ENCODE measurements around the gene FBXO38.

Gene FBXO38

DNA sequence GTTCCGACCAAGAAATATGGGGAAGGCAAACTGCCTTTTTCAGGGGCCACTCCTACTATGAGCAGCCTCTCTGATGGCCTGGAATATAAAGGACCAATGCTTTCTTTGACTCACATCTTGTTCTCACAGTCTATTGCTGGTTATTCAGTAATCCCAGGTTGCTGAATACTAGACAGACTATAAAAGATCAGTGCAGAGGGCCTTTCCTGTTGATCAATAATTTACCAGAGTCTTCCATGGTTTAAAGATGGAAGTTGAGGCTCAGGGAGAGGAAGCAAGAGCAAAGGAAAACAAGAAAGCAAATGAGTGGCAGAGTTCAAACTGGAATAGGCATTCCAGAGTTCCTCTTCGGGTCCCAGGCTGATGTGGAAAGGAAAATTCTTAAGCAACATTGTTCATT is 62.9 kb downstream of the FBXO38 start:
- TF ChIP-seq, protein P1, sequence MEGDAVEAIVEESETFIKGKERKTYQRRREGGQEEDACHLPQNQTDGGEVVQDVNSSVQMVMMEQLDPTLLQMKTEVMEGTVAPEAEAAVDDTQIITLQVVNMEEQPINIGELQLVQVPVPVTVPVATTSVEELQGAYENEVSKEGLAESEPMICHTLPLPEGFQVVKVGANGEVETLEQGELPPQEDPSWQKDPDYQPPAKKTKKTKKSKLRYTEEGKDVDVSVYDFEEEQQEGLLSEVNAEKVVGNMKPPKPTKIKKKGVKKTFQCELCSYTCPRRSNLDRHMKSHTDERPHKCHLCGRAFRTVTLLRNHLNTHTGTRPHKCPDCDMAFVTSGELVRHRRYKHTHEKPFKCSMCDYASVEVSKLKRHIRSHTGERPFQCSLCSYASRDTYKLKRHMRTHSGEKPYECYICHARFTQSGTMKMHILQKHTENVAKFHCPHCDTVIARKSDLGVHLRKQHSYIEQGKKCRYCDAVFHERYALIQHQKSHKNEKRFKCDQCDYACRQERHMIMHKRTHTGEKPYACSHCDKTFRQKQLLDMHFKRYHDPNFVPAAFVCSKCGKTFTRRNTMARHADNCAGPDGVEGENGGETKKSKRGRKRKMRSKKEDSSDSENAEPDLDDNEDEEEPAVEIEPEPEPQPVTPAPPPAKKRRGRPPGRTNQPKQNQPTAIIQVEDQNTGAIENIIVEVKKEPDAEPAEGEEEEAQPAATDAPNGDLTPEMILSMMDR (conservative IDR thresholded peaks at IDR 0.05; ENCODE audit: control insufficient read depth, insufficient read depth, low read depth, low read length): no peak
- DNase-seq (ENCODE audit: low read depth): no peak
- no peak overlapping the region for H3K4me3 ChIP-seq (ENCODE audit: control insufficient read depth, low read depth, low read length)

DNA sequence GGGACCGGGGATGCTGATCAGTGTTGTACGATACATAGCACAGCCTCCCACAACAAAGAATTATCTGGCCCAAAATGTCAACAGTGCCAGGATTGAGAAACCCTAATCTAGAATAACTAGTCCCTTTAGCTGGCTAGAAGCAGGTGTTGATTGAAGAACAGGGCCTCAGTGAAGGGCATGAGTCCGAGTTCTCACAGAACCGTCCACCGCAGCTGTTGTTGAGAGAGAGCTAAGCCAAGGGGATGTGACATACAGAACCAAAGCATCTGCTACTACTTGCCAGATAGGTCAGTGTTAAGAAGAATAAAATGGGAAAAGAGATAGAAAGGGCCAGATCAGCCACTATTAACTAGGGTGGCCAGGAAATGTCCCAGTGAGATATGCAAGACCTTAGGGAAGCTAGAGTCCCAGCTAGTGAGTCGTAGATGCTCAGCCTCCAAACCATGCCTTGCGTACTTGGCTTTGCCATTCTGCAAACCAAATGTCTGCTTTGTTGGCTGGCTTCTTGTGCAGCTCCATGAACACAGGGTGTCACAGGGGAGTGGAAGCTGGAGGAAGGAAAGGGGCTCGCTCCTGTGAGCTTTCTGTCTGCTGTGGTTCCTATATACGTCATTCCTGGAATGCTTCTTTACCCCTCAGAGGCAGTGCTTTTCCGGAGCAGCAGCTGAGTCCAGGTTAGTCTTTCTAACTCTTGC is 68.9 kb downstream of the FBXO38 start:
- no peak for DNase-seq (ENCODE audit: low read depth)
- TF ChIP-seq, protein P1 (conservative IDR thresholded peaks at IDR 0.05; ENCODE audit: control insufficient read depth, insufficient read depth, low read depth, low read length): no peak
- H3K4me3 ChIP-seq (ENCODE audit: control insufficient read depth, low read depth, low read length): no peak overlapping the region

DNA sequence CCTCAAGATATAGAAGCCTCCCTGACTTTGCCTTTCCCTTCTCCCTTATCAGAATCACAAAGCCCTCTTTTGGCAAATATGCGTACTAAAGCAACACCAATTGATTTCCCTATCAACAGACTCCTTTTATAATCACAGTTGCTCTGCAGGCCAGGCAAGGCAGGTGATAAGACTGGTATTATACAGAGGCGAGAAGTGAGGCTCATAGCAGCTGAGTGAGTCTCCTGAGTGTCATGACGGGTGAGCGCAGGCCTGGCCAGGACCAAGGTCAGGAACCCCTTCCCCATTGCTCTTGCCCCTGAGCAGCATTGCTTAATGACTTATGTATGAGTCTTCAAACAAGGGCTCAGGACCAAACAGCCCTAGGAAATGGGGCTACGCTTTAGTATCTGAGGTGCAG is 70.8 kb downstream of the FBXO38 start:
- TF ChIP-seq, protein P1 (conservative IDR thresholded peaks at IDR 0.05; ENCODE audit: control insufficient read depth, insufficient read depth, low read depth, low read length): no peak
- no peak overlapping the region for H3K4me3 ChIP-seq (ENCODE audit: control insufficient read depth, low read depth, low read length)
- no peak for DNase-seq (ENCODE audit: low read depth)

DNA sequence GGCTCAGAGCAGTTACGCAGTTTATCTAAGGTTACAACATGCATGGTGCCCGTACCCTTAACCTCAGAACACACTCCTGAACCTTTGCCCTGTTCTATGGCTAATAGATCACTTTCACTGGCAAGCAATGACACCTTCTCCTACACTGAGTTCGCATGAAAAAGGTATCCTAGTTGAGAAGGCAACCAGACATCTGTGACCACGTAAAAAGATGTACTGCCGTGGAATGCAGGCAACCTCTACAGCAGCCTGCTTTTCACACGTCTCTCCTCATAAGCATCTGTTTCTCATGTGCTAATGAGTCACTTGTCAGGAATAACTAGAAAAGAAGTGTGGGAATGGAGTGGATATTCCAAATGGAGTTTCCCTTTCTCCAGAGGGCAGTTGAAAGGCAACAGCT is 71.4 kb downstream of the FBXO38 start:
- TF ChIP-seq, protein P1 (conservative IDR thresholded peaks at IDR 0.05; ENCODE audit: control insufficient read depth, insufficient read depth, low read depth, low read length): no peak
- no peak overlapping the region for H3K4me3 ChIP-seq (ENCODE audit: control insufficient read depth, low read depth, low read length)
- peak; percentile 37 for DNase-seq (ENCODE audit: low read depth)

DNA sequence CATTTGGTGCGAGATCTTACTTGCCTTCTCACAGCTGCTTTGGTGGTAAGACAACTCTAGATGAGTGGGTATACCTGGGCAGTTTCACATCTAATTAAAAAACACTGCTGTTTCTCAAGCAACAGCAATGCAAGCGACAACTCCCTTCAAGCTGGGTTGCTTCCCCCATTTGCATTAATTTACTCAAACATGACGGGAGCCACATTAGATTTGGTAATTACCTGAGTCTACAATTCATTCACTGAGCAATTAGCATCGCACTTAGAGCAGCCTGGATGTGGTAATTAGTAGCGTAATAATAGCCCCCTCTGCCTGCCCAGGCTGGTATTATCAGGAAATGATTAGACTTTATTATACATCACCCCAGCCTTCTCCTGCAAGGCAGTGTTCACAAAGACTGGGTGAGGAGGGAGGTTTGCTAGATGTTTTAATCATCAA is 73.4 kb downstream of the FBXO38 start:
- TF ChIP-seq, protein P1 (conservative IDR thresholded peaks at IDR 0.05; ENCODE audit: control insufficient read depth, insufficient read depth, low read depth, low read length): peak; percentile 40
- no peak overlapping the region for H3K4me3 ChIP-seq (ENCODE audit: control insufficient read depth, low read depth, low read length)
- DNase-seq (ENCODE audit: low read depth): no peak

DNA sequence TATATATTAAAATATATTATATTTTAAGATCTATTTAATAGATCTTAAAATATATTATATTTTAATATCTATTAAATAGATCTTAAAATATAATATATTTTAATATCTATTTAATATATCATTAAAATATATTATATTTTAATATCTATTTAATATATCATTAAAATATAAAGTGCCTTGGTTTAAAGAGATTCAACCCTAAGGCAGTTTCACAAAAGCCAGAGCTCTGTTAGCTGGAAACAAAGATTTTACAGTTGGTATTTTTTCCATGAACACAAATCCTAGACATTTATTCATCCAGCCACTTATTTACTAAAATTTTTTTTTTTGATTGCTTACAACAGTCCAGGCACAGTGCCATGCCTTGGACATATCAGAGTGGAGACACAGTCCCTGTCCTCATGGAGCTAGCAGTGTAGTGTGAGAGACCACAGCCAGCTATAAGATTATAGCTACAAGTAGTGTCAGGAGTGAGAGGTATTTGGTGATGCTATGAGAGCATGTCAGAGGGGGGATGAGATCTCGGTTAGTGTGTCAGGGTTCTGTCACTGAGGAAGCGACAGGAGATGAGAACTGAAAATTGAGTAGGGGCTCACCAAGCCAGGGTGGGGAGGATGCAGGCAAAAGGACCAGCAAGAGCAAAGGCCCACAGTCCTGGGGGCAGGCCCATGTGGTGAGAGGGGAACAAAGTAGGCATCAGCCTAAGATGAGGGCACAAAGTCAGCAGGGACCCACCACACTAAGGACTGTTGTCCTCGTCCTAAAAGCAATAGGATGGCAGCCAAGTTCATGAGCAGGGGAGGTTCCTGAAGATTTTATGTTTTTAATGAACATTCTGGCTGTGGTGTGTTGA is 74.5 kb downstream of the FBXO38 start:
- TF ChIP-seq, protein P1 (conservative IDR thresholded peaks at IDR 0.05; ENCODE audit: control insufficient read depth, insufficient read depth, low read depth, low read length): no peak
- H3K4me3 ChIP-seq (ENCODE audit: control insufficient read depth, low read depth, low read length): no peak overlapping the region
- DNase-seq (ENCODE audit: low read depth): no peak

Data from fibroblast of mammary gland (primary cell).